ENCODE data around the gene SNX24.

DNA sequence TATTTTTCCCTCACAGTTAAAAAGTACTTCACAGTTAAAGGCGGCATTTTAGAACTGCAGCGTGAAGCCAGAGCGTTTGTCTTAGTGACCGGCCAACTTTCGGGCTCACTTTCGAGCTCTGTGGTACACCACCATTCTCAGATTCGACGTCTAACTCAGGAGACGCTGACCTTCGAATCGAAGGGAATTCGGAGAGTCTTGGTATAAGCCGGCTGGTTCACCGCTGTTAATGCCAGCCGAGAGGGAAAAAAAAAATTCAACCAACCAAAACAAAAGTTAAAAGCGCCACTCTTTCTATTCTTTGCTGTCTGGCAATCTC, 544 bp upstream of the SNX24 start:
- TF ChIP-seq, protein P1, sequence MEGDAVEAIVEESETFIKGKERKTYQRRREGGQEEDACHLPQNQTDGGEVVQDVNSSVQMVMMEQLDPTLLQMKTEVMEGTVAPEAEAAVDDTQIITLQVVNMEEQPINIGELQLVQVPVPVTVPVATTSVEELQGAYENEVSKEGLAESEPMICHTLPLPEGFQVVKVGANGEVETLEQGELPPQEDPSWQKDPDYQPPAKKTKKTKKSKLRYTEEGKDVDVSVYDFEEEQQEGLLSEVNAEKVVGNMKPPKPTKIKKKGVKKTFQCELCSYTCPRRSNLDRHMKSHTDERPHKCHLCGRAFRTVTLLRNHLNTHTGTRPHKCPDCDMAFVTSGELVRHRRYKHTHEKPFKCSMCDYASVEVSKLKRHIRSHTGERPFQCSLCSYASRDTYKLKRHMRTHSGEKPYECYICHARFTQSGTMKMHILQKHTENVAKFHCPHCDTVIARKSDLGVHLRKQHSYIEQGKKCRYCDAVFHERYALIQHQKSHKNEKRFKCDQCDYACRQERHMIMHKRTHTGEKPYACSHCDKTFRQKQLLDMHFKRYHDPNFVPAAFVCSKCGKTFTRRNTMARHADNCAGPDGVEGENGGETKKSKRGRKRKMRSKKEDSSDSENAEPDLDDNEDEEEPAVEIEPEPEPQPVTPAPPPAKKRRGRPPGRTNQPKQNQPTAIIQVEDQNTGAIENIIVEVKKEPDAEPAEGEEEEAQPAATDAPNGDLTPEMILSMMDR (conservative IDR thresholded peaks at IDR 0.05): no peak
- TF ChIP-seq EZH2 (IDR thresholded peaks at IDR 0.05; ENCODE audit: low read depth): no peak

Measured in PC-9 (cell line).